NCI-H1417 (cell line): ENCODE measurements around the gene NSD2.
A peak's percentile ranks its signal among the peaks of the same experiment; 100 is the strongest.
"Not testable (repeated sequence)": the region's sequence is repeated elsewhere in the genome, so short reads cannot be mapped to it uniquely, and the experiment has no call there.

Experiments
- DNase-seq, 3 experiments: peaks; one replicate each; lab custom pipeline; 2025; lab: John Stamatoyannopoulos, UW

The NSD2 gene

GRCh38 chr4:1870578-1871443, at the start of gene NSD2:
Gene NSD2 (plus strand): TSS chr4:1871393. CDS start chr4:1900655, 29,262 bp downstream.
- peak; percentile 96 to 98 (median 97) for DNase-seq

- no peak for DNase-seq
Measured at GRCh38 chr4:1821679-1822567, 49.3 kb upstream of the NSD2 start.

GRCh38 chr4:1822568-1823544, 48.3 kb upstream of the NSD2 start:
- no peak for DNase-seq

GRCh38 chr4:1823545-1823932, 47.7 kb upstream of the NSD2 start:
- no peak for DNase-seq

- DNase-seq, result no peak
Measured at GRCh38 chr4:1824746-1825145, 46.4 kb upstream of the NSD2 start.

GRCh38 chr4:1825326-1825725, 45.9 kb upstream of the NSD2 start:
- DNase-seq, result peak in 1 of 3 experiments; percentile 39

GRCh38 chr4:1826531-1827350, 44.5 kb upstream of the NSD2 start:
- DNase-seq, result no peak

- no peak for DNase-seq
Measured at GRCh38 chr4:1830234-1830633, 41.0 kb upstream of the NSD2 start.

GRCh38 chr4:1830642-1831228, 40.5 kb upstream of the NSD2 start:
- no peak for DNase-seq

- DNase-seq, result no peak
Measured at GRCh38 chr4:1831331-1831730, 39.9 kb upstream of the NSD2 start.

GRCh38 chr4:1832690-1833089, 38.5 kb upstream of the NSD2 start:
- DNase-seq, result no peak

GRCh38 chr4:1833307-1834046, 37.7 kb upstream of the NSD2 start:
- no peak for DNase-seq

GRCh38 chr4:1834047-1834775, 37.0 kb upstream of the NSD2 start:
- peak in 1 of 3 experiments; percentile 61 for DNase-seq

- DNase-seq, result not testable (repeated sequence)
Measured at GRCh38 chr4:1835836-1836235, 35.4 kb upstream of the NSD2 start.

GRCh38 chr4:1836650-1837049, 34.5 kb upstream of the NSD2 start:
- no peak for DNase-seq

GRCh38 chr4:1837069-1837468, 34.1 kb upstream of the NSD2 start:
- DNase-seq, result no peak

GRCh38 chr4:1839282-1839681, 31.9 kb upstream of the NSD2 start:
- no peak for DNase-seq

GRCh38 chr4:1841201-1841886, 29.8 kb upstream of the NSD2 start:
- DNase-seq, result no peak

- DNase-seq, result no peak
Measured at GRCh38 chr4:1841887-1842210, 29.3 kb upstream of the NSD2 start.
